Neutrophil (primary cell): Measurements from ENCODE around the gene TRIP4.

Experiments used
- H3K27ac ChIP-seq: fragments of 200-600 bp; sonication (generic); 2 replicates; pipeline ENCODE4 v1.5.1; 2016; ENCODE audit warnings: mild to moderate bottlenecking, moderate library complexity
- H3K27me3 ChIP-seq: fragments of 200-600 bp; sonication (generic); 2 replicates; pipeline ENCODE4 v1.6.0; 2016; ENCODE audit warnings: mild to moderate bottlenecking
- H3K36me3 ChIP-seq: fragments of 200-600 bp; sonication (generic); 2 replicates; pipeline ENCODE4 v1.5.1; 2017
- H3K4me1 ChIP-seq, 2 experiments: fragments of 200-600 bp in 1 of 2; sonication (generic) in 1 of 2; 1 replicate in 1 of 2; 2 replicates in 1 of 2; pipeline versions ENCODE4 v1.5.1 to v1.6.1; 2013 to 2016; ENCODE audit warnings: low read depth in 1 of 2, low read length in 1 of 2, mild to moderate bottlenecking in 1 of 2, moderate library complexity in 1 of 2; ENCODE audit not compliant: control insufficient read depth in 1 of 2, insufficient read depth in 1 of 2
- H3K4me3 ChIP-seq, 2 experiments: fragments of 200-600 bp in 1 of 2; sonication (generic) in 1 of 2; 1 replicate in 1 of 2; 2 replicates in 1 of 2; pipeline ENCODE4 v1.5.1; 2013 to 2016; ENCODE audit warnings: low read depth in 1 of 2, low read length in 1 of 2, mild to moderate bottlenecking in 1 of 2, moderate library complexity in 1 of 2
- H3K9me3 ChIP-seq: fragments of 200-600 bp; sonication (generic); 2 replicates; pipeline ENCODE4 v1.5.1; 2016
- CTCF ChIP-seq: fragments of 200-600 bp; sonication (generic); IDR thresholded peaks from 2 replicates; pipeline ENCODE4 v1.5.1; 2016; ENCODE audit warnings: antibody characterized with exemption

TRIP4 gene

DNA sequence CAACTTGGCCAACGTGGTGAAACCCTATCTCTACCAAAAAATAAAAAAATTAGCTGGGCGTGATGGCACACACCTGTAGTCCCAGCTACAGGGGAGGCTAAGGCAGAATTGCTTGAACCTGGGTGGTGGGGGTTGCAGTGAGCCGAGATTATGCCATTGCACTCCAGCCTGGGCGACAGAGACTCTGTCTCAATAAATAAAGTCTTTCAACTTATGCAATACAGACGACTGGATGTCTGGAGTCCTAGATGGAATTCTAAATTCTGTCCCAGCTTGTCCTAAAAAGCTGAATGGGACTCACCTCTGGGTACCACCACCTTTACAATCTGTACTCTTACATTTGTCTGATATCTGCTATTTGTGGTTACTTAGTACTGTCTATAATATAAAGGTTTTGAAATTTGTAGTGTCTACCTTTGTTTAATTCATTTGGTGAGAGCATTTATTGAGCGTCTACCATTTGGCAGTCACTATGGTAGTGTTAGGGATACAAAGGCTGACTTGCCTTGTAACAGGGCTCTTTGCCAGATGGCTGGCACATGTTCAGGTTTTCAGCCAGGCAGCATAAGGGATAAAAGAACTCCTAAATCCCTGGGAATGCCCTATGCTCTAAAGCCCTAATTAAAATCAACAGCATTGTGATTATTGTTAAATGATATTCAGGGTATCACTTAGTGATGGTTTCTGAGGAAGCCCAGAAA lies 65.5 kb downstream of the TRIP4 start:
- no peak for TF ChIP-seq CTCF
- Histone ChIP-seq H3K27me3 (no peaks in the 10 kb centered on the region), H3K9me3 (no peaks in the 10 kb centered on the region), H3K4me1 (peaks cover 10 to 13% of the 10 kb centered on the region in 2 experiments), H3K27ac (no peak overlapping the region), H3K4me3 (no peak overlapping the region), H3K36me3 (peaks cover 13% of the 10 kb centered on the region)

- Histone ChIP-seq H3K27ac (no peak overlapping the region), H3K9me3 (no peaks in the 10 kb centered on the region), H3K27me3 (no peaks in the 10 kb centered on the region), H3K36me3 (peaks cover 8% of the 10 kb centered on the region), H3K4me3 (no peak overlapping the region), H3K4me1 (peaks cover 10 to 13% of the 10 kb centered on the region in 2 experiments)
- TF ChIP-seq CTCF, result no peak
Measured at GRCh38 chr15:64453689-64454037, 66.0 kb downstream of the TRIP4 start.

DNA sequence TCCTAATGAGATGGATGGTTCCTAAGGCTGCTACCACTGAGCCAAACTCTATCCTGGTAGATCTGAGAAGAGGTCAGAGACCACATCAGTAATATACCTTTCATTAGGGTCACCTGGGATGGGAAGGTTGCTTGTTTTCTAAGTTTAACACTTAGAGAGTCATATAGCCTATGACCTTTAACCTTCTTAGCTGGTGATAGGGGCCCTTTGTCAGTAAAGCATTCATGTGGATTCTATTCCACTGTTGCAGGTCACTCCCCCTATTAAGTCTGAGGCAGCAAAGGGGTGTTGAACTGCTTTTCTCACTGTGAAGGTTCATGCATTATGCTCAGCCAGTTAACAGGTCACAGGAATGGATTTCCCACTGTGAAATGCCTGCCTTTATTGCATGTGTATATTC lies 66.6 kb downstream of the TRIP4 start:
- Histone ChIP-seq H3K4me3 (no peak overlapping the region), H3K9me3 (no peaks in the 10 kb centered on the region), H3K4me1 (peaks cover 10 to 13% of the 10 kb centered on the region in 2 experiments), H3K36me3 (peaks cover 7% of the 10 kb centered on the region), H3K27ac (no peak overlapping the region), H3K27me3 (no peaks in the 10 kb centered on the region)
- TF ChIP-seq CTCF, result no peak

DNA sequence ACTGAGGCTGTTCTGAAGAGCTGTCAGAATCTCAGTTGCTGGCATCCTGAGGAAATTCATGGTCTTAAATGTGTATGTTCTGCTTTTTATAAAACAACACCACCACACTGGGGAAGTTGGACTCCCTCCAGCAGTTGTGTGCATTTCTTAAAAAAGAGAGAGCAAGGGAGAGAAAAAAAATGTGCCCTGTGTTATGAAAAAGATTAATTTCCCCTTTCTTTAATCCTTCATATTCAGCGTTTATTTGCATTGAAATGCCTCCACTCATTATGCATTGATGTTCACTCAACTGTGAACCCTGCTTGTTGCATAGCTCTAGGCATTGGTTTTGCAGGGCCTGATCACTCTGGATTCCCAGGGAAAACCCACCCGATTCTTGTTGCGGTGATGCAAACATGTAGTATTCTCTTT lies 68.3 kb downstream of the TRIP4 start:
- Histone ChIP-seq H3K36me3 (no peaks in the 10 kb centered on the region), H3K9me3 (no peaks in the 10 kb centered on the region), H3K27ac (peak overlapping the region; percentile 54), H3K4me1 (peaks cover 13 to 14% of the 10 kb centered on the region in 2 experiments), H3K27me3 (no peaks in the 10 kb centered on the region), H3K4me3 (no peak overlapping the region)
- no peak for TF ChIP-seq CTCF

DNA sequence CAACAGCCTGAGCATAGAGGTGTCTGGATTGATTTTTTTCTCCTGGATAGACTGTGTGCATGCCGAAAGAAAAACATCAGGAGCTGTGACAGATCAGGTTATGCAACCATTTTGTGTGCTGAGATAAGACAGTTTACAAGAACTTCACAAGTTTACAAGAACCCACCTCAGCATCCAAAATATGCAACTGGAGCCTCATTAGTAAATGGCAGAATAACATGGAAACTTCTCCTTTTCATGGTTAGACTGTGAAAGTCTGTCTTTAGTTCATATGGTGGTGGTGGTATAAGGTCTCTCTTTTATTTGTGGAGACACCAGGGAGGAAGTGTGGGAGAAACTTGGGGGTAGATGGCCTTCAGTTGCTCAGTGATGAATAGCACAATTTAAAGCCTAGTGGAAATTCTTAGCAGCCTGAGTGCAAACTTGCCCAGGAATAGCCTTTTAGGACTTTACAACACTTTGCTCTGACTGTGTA lies 69.0 kb downstream of the TRIP4 start:
- Histone ChIP-seq H3K36me3 (no peaks in the 10 kb centered on the region), H3K27me3 (no peaks in the 10 kb centered on the region), H3K9me3 (no peaks in the 10 kb centered on the region), H3K4me1 (peaks cover 19 to 20% of the 10 kb centered on the region in 2 experiments), H3K27ac (peak overlapping the region; percentile 54), H3K4me3 (no peak overlapping the region)
- no peak for TF ChIP-seq CTCF
